Testis (tissue), 3 donors: ENCODE measurements around the gene RAX2. TPM values are rescaled to one million over a fixed set of nuclear protein-coding genes. Genes with fewer than 3 reads are reported as not detected.
"Not testable (repeated sequence)": the region's sequence is repeated elsewhere in the genome, so short reads cannot be mapped to it uniquely, and the experiment has no call there.

ENCODE experiments used
- DNase-seq: peaks from one replicate; pipeline ENCODE4 v3.0.0-alpha.2; 2019
- H3K27ac ChIP-seq, 2 donors: fragments of 200-600 bp; sonication (generic); one replicate each; pipeline ENCODE4 v1.5.1; 2019
- H3K27me3 ChIP-seq: fragments of 200-600 bp; sonication (generic); one replicate; pipeline ENCODE4 v1.5.1; 2019
- H3K36me3 ChIP-seq: fragments of 200-600 bp; sonication (generic); one replicate; pipeline ENCODE4 v1.5.1; 2017; ENCODE audit warnings: low read depth; ENCODE audit errors: missing control alignments
- H3K4me1 ChIP-seq: fragments of 200-600 bp; sonication (generic); one replicate; pipeline ENCODE4 v1.5.1; 2019
- H3K4me3 ChIP-seq, 2 donors: fragments of 200-600 bp; sonication (generic); one replicate each; pipeline ENCODE4 v1.5.1; 2017 to 2019
- H3K9me3 ChIP-seq: fragments of 200-600 bp; sonication (generic); one replicate; pipeline ENCODE4 v1.5.1; 2017
- POLR2A ChIP-seq: fragments of 450-650 bp; IDR thresholded peaks from one replicate; pipeline ENCODE4 v1.6.1; 2017; ENCODE audit warnings: antibody characterized with exemption, mild to moderate bottlenecking, moderate library complexity
- WGBS, 2 donors: methylation state at CpG; one replicate each; pipeline ENCODE4 v1.1.5; 2018; 5-methylcytosine and 5-hydroxymethylcytosine counted together
- intact Hi-C: fragments of 100-400 bp; cut with DNase I; formaldehyde crosslinking; loops from one replicate; pipeline ENCODE4 v1.15.1; 2023; ENCODE audit warnings: low total_unique reads
- polyA plus RNA-seq: library from polyadenylated mRNA; stranded (reverse); fragments of 350-450 nt; fragmentation: Illumina TruSeq; extraction: RNeasy Lipid Tissue Mini Kit (QIAGEN cat#74804); gene quantifications from one replicate; pipeline ENCODE4 v1.2.3, GENCODE V29; 2014; ENCODE audit warnings: low read depth, low replicate concordance; ENCODE audit not compliant: insufficient read depth
- total RNA-seq, 2 donors: library from RNA; depleted of rRNA; stranded (reverse); fragments of >200 nt; gene quantifications; one replicate each; pipeline ENCODE4 v1.2.3, GENCODE V29; 2016
- TF ChIP-seq, protein P1 (sequence below), 3 experiments: fragments of 450-650 bp in 2 of 3; fragments of 200-600 bp in 1 of 3; sonication (generic) in 1 of 3; IDR thresholded peaks; one replicate each; pipeline ENCODE4 v1.5.1; 2016 to 2019; ENCODE audit warnings: antibody characterized with exemption in 3 of 3, mild to moderate bottlenecking in 2 of 3, moderate library complexity in 1 of 3

Gene RAX2
- total and polyA plus RNA-seq, 3 donors from 2014 or later, result 0.24 TPM; not detected in 2

DNA sequence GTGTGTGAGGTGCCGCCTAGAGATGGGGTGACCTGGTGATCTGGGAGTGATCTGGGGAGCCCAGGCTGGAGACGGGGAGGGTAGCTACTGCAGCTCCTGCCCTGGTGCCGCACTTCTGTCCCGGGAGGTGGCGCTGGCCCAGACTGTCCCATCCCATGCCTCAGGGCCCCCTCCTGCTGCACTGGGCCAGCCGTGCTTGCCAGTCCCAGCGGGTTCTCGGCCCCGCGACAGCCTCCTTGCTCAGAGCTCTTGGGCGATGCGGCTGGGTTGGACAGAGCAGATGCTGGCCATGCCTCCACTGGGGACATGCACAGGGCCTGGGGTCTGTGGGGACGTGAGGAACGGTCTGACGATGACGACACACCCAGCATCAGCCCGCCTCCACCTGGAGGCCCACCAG, 2.5 kb downstream of the RAX2 start:
- 85 to 88% methylated on average over 15 to 17 of the region's 17 CpGs for WGBS, 2 donors
- no peaks in the 10 kb centered on the region for H3K36me3 ChIP-seq
- no peak for DNase-seq
- no peak for TF ChIP-seq POLR2A
- TF ChIP-seq, protein P1, sequence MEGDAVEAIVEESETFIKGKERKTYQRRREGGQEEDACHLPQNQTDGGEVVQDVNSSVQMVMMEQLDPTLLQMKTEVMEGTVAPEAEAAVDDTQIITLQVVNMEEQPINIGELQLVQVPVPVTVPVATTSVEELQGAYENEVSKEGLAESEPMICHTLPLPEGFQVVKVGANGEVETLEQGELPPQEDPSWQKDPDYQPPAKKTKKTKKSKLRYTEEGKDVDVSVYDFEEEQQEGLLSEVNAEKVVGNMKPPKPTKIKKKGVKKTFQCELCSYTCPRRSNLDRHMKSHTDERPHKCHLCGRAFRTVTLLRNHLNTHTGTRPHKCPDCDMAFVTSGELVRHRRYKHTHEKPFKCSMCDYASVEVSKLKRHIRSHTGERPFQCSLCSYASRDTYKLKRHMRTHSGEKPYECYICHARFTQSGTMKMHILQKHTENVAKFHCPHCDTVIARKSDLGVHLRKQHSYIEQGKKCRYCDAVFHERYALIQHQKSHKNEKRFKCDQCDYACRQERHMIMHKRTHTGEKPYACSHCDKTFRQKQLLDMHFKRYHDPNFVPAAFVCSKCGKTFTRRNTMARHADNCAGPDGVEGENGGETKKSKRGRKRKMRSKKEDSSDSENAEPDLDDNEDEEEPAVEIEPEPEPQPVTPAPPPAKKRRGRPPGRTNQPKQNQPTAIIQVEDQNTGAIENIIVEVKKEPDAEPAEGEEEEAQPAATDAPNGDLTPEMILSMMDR (IDR thresholded peaks at IDR 0.05), result no peak
- peaks cover 4% of the 10 kb centered on the region for H3K4me1 ChIP-seq
- no peak overlapping the region for H3K4me3 ChIP-seq
- no peak overlapping the region for H3K27ac ChIP-seq
- H3K27me3 ChIP-seq, result no peaks in the 10 kb centered on the region
- intact Hi-C loops, result no loop called here
- no peaks in the 10 kb centered on the region for H3K9me3 ChIP-seq

DNA sequence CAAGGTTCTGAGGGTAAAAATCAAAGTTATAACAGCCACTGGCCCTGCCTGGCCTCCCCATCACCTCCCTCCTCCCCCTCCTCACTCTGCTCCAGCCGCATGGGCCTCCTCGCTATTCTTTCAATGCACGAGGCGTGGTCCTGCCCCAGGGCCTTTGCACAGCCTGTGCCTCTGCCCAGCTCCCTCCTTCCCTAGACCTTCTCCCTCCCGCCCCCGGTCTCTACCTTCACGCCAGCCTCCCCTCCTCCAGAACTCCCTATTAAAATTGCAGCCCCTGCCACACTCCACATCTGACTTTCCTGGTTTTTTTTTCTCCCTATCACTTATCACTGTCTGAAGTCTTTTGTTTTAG, 3.3 kb downstream of the RAX2 start:
- 90 to 98% methylated on average over 7 of the region's 7 CpGs for WGBS, 2 donors

DNA sequence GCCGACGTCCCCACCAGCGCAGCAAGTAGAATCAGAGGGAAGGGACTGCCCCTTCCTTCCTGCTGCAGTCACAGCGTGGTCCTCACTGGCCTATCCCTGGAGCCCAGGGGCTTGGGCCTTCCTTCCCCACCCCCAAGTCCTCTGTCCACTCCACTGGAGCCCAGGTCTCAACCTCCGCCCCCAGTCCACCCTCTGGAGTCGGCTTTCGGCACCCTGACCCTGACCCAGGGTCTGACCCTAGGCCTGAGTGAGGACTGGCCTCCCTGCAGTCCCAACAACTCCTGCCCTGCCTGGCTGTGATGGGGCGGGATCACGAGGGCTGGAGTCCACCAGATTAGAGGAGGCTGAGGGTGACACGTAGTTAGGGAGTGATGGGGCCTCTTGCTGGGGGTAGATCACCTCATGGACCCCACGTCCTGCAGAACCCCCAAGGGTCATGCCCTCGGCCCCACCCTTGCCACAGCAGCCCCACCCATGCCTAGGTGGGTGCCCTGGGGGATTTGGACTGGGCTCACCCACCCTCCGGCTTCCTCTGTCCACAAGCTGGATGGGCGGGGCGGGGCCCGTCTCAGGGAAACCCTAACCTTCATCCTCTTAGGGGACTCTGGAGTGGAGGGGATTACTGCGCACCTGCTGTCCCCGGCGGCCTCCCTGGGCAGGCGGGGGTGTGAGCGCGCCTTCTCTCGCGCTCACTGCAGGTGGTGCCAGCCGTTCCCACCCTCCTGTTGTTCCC, 3.8 kb downstream of the RAX2 start:
- Histone ChIP-seq H3K27me3 (no peaks in the 10 kb centered on the region), H3K36me3 (no peaks in the 10 kb centered on the region), H3K4me3 (no peak overlapping the region), H3K4me1 (peaks cover 4% of the 10 kb centered on the region), H3K27ac (no peak overlapping the region), H3K9me3 (no peaks in the 10 kb centered on the region)
- intact Hi-C loops, result no loop called here
- TF ChIP-seq, protein P1 (IDR thresholded peaks at IDR 0.05), result no peak
- TF ChIP-seq POLR2A, result no peak
- DNase-seq, result no peak
- WGBS, 2 donors, result 89 to 95% methylated on average over 4 to 25 of the region's 25 CpGs

More for the DNA sequence above, 3.3 kb downstream of the RAX2 start:
- no peak overlapping the region for H3K4me3 ChIP-seq
- DNase-seq, result no peak
- no peak overlapping the region for H3K27ac ChIP-seq
- H3K36me3 ChIP-seq, result no peaks in the 10 kb centered on the region
- TF ChIP-seq, protein P1 (IDR thresholded peaks at IDR 0.05), result no peak
- TF ChIP-seq POLR2A, result no peak
- intact Hi-C loops, result no loop called here
- H3K27me3 ChIP-seq, result no peaks in the 10 kb centered on the region
- peaks cover 4% of the 10 kb centered on the region for H3K4me1 ChIP-seq
- H3K9me3 ChIP-seq, result no peaks in the 10 kb centered on the region

DNA sequence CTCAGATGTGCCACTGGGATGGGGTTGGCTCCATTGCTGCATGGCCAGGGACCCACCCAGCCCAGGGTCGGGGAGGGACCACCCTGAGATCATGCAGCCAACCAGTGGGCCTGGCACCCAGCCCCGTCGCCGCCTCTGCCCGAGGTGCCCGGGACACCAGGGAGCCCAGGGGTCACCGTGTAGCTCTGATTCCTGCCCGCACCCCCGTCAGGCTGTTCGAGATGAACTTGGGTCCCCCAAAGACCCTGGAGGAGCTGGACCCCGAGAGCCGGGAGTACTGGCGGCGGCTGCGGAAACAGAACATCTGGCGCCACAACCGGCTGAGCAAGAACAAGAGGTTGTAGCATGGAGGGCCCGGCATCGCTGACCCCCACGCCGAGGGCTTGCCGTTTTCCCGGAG, 5.0 kb downstream of the RAX2 start:
- intact Hi-C loops, result no loop called here
- Histone ChIP-seq H3K27me3 (no peaks in the 10 kb centered on the region), H3K27ac (no peak overlapping the region), H3K9me3 (no peaks in the 10 kb centered on the region), H3K4me1 (peaks cover 4% of the 10 kb centered on the region), H3K36me3 (no peaks in the 10 kb centered on the region), H3K4me3 (no peak overlapping the region)
- 91 to 98% methylated on average over 8 to 23 of the region's 23 CpGs for WGBS, 2 donors
- no peak for DNase-seq
- TF ChIP-seq, protein P1 (IDR thresholded peaks at IDR 0.05), result no peak
- TF ChIP-seq POLR2A, result no peak

DNA sequence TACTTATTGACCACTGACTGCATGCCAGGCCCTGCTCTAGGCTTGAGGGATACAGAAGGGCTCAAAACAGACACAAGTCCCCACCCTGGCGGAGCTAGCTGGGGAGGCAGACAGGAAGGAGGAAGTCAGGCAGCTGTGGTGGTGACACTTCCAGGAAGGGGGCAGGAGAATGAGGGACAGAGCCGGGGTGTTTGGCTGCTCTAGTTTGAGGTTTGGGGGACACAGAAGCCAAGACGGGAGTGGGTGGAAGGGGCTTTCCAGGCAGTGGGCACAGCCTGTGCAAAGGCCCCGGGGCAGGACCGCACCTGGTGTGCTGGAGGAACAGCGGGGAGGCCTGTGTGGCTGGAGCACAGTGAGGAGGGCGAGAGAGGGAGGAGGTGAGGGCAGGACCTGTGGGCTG, 5.5 kb downstream of the RAX2 start:
- intact Hi-C loops, result no loop called here
- H3K36me3 ChIP-seq, result no peaks in the 10 kb centered on the region
- peaks cover 7% of the 10 kb centered on the region for H3K4me1 ChIP-seq
- no peaks in the 10 kb centered on the region for H3K9me3 ChIP-seq
- TF ChIP-seq POLR2A, result no peak
- TF ChIP-seq, protein P1 (IDR thresholded peaks at IDR 0.05), result no peak
- H3K4me3 ChIP-seq, result no peak overlapping the region
- no peak overlapping the region for H3K27ac ChIP-seq
- H3K27me3 ChIP-seq, result no peaks in the 10 kb centered on the region
- DNase-seq, result no peak
- 83 to 92% methylated on average over 7 of the region's 7 CpGs for WGBS, 2 donors

DNA sequence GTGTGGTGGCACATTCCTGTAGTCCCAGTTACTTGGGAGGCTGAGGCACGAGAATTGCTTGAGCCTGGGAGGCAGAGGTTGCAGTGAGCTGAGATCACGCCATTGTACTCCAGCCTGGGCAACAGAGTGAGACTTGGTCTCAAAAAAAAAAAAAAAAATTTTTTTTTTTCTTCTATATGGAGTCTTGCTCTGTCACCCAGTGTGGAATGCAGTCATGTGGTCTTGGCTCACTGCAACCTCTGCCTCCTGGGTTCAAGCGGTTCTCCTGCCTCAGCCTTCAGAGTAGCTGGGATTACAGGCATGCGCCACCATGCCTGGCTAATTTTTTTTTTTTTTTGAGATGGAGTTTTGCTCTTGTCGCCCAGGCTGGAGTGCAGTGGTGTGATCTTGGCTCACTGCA, 6.3 kb downstream of the RAX2 start:
- DNase-seq, H3K27me3 ChIP-seq, H3K9me3 ChIP-seq, H3K4me3 ChIP-seq, H3K27ac ChIP-seq, H3K36me3 ChIP-seq, intact Hi-C loops, H3K4me1 ChIP-seq: not testable (repeated sequence)
- WGBS, 2 donors, result 90 to 93% methylated on average over 5 of the region's 5 CpGs
